Stimulated activated CD8-positive, alpha-beta memory T cell treated with anti-CD3 and anti-CD28 coated beads, Interleukin-7, amount 100 ng/mL, for 48 hours (primary cell): ENCODE results near the gene PTGS2.

Experiments
- DNase-seq, 2 donors: peaks; one replicate each; pipeline ENCODE4 v3.0.0-alpha.2; 2020; ENCODE audit warnings: low read depth in 1 of 2; ENCODE audit errors: extremely low read depth in 1 of 2

The PTGS2 gene

GRCh38 chr1:186680245-186681061 is at the start of gene PTGS2:
Gene PTGS2, minus strand, starts transcription at chr1:186680423. Its CDS starts 133 bp downstream, at chr1:186680290.
- DNase-seq = peak; percentile 8 to 35

- DNase-seq = no peak
Measured at GRCh38 chr1:186722711-186723309, 42.6 kb upstream of the PTGS2 start.

- no peak for DNase-seq
Measured at GRCh38 chr1:186717286-186717685, 37.1 kb upstream of the PTGS2 start.

GRCh38 chr1:186715887-186716809 is 35.9 kb upstream of the PTGS2 start:
- no peak for DNase-seq

GRCh38 chr1:186710696-186711095 is 30.5 kb upstream of the PTGS2 start:
- no peak for DNase-seq

GRCh38 chr1:186708694-186709097 is 28.5 kb upstream of the PTGS2 start:
- DNase-seq = no peak

GRCh38 chr1:186703209-186703766 is 23.1 kb upstream of the PTGS2 start:
- DNase-seq = no peak

- no peak for DNase-seq
Measured at GRCh38 chr1:186700722-186701121, 20.5 kb upstream of the PTGS2 start.

- DNase-seq = no peak
Measured at GRCh38 chr1:186699519-186699918, 19.3 kb upstream of the PTGS2 start.

- no peak for DNase-seq
Measured at GRCh38 chr1:186689907-186690306, 9.7 kb upstream of the PTGS2 start.

- DNase-seq = no peak
Measured at GRCh38 chr1:186689376-186689775, 9.2 kb upstream of the PTGS2 start.

GRCh38 chr1:186683652-186684410 is 3.6 kb upstream of the PTGS2 start:
- no peak for DNase-seq

GRCh38 chr1:186682736-186683135 is 2.5 kb upstream of the PTGS2 start:
- DNase-seq = no peak

- no peak for DNase-seq
Measured at GRCh38 chr1:186681801-186682200, 1.6 kb upstream of the PTGS2 start.

- DNase-seq = no peak
Measured at GRCh38 chr1:186681121-186681520, 898 bp upstream of the PTGS2 start.

GRCh38 chr1:186679924-186680244 is 339 bp downstream of the PTGS2 start:
- no peak for DNase-seq

GRCh38 chr1:186678155-186678554 is 2.1 kb downstream of the PTGS2 start:
- DNase-seq = no peak

GRCh38 chr1:186672596-186672995 is 7.6 kb downstream of the PTGS2 start:
- no peak for DNase-seq

- DNase-seq = no peak
Measured at GRCh38 chr1:186672131-186672530, 8.1 kb downstream of the PTGS2 start.

- no peak for DNase-seq
Measured at GRCh38 chr1:186671136-186671825, 8.9 kb downstream of the PTGS2 start.
